ENCODE results near the gene PCSK6. TPM values are rescaled to one million over a fixed set of nuclear protein-coding genes. Genes with fewer than 3 reads are reported as not detected.

PCSK6 gene
- total and polyA plus RNA-seq, 2 experiments from 2014 or later: 0.38 TPM; not detected in 1

GRCh38 chr15:101370330-101371024 is 119.0 kb downstream of the PCSK6 start:
- Histone ChIP-seq H3K4me1 (ENCODE audit: insufficient read depth) (no peaks in the 10 kb centered on the region), H3K9ac (no peak overlapping the region), H4K20me1 (ENCODE audit: insufficient read depth) (no peaks in the 10 kb centered on the region), H3K36me3 (ENCODE audit: low read depth) (no peaks in the 10 kb centered on the region), H3K9me3 (ENCODE audit: low read depth) (no peaks in the 10 kb centered on the region), H3K9me2 (ENCODE audit: insufficient read depth) (no peaks in the 10 kb centered on the region), H3K27ac (no peak overlapping the region), H2AFZ (no peak overlapping the region), H3K27me3 (replicated peaks; ENCODE audit: insufficient read depth) (peaks cover 14% of the 10 kb centered on the region; the same call in 1 of the 2 replicates), H3K4me3 (no peak overlapping the region), H3K79me2 (ENCODE audit: insufficient read depth) (no peaks in the 10 kb centered on the region), H3K4me2 (ENCODE audit: unreplicated experiment) (no peak overlapping the region), H3F3A (ENCODE audit: insufficient read depth) (no peaks in the 10 kb centered on the region)
- 77 to 82% methylated on average over 26 of the region's 26 CpGs for WGBS, 2 experiments (ENCODE audit: low coverage in 1 of 2, low lambda C conversion rate in 2 of 2, missing lambda C conversion rate in 2 of 2)
- TF ChIP-seq EZH2phosphoT487 (IDR thresholded peaks at IDR 0.05; ENCODE audit: insufficient read depth, low read depth) (no peak), EZH2 (IDR thresholded peaks at IDR 0.05; ENCODE audit: insufficient read depth, poor library complexity, severe bottlenecking) (no peak)
- in situ Hi-C loops (cut with MboI): no loop called here
- DNase-seq: no peak

- H3K79me2 ChIP-seq (ENCODE audit: insufficient read depth): no peaks in the 10 kb centered on the region
- H3K4me1 ChIP-seq (ENCODE audit: insufficient read depth): no peaks in the 10 kb centered on the region
- H3K27ac ChIP-seq: no peak overlapping the region
- H3K9me2 ChIP-seq (ENCODE audit: insufficient read depth): no peaks in the 10 kb centered on the region
- H3K4me3 ChIP-seq: no peak overlapping the region
- peaks cover 14% of the 10 kb centered on the region; the same call in 1 of the 2 replicates for H3K27me3 ChIP-seq (replicated peaks; ENCODE audit: insufficient read depth)
- no peak overlapping the region for H3K4me2 ChIP-seq (ENCODE audit: unreplicated experiment)
- H3K9me3 ChIP-seq (ENCODE audit: low read depth): no peaks in the 10 kb centered on the region
- DNase-seq: no peak
- H3K36me3 ChIP-seq (ENCODE audit: low read depth): no peaks in the 10 kb centered on the region
- in situ Hi-C loops (cut with MboI): no loop called here
- H3F3A ChIP-seq (ENCODE audit: insufficient read depth): no peaks in the 10 kb centered on the region
- H4K20me1 ChIP-seq (ENCODE audit: insufficient read depth): no peaks in the 10 kb centered on the region
- no peak for TF ChIP-seq EZH2 (IDR thresholded peaks at IDR 0.05; ENCODE audit: insufficient read depth, poor library complexity, severe bottlenecking)
- TF ChIP-seq EZH2phosphoT487 (IDR thresholded peaks at IDR 0.05; ENCODE audit: insufficient read depth, low read depth): no peak
- no peak overlapping the region for H3K9ac ChIP-seq
- 53 to 56% methylated on average over 8 of the region's 8 CpGs for WGBS, 2 experiments (ENCODE audit: low coverage in 1 of 2, low lambda C conversion rate in 2 of 2, missing lambda C conversion rate in 2 of 2)
- no peak overlapping the region for H2AFZ ChIP-seq
These were observed 119.8 kb downstream of the PCSK6 start for GRCh38 chr15:101369676-101370075.

GRCh38 chr15:101368861-101369642 is 120.5 kb downstream of the PCSK6 start:
- H3F3A ChIP-seq (ENCODE audit: insufficient read depth): no peaks in the 10 kb centered on the region
- no peaks in the 10 kb centered on the region for H3K79me2 ChIP-seq (ENCODE audit: insufficient read depth)
- 68 to 76% methylated on average over 15 of the region's 15 CpGs for WGBS, 2 experiments (ENCODE audit: low coverage in 1 of 2, low lambda C conversion rate in 2 of 2, missing lambda C conversion rate in 2 of 2)
- H2AFZ ChIP-seq: no peak overlapping the region
- in situ Hi-C loops (cut with MboI): no loop called here
- H3K4me3 ChIP-seq: no peak overlapping the region
- DNase-seq: no peak
- TF ChIP-seq EZH2 (IDR thresholded peaks at IDR 0.05; ENCODE audit: insufficient read depth, poor library complexity, severe bottlenecking): no peak
- TF ChIP-seq EZH2phosphoT487 (IDR thresholded peaks at IDR 0.05; ENCODE audit: insufficient read depth, low read depth): no peak
- H3K27ac ChIP-seq: no peak overlapping the region
- H3K4me1 ChIP-seq (ENCODE audit: insufficient read depth): no peaks in the 10 kb centered on the region
- no peaks in the 10 kb centered on the region for H3K9me3 ChIP-seq (ENCODE audit: low read depth)
- no peak overlapping the region for H3K9ac ChIP-seq
- H3K36me3 ChIP-seq (ENCODE audit: low read depth): no peaks in the 10 kb centered on the region
- H4K20me1 ChIP-seq (ENCODE audit: insufficient read depth): no peaks in the 10 kb centered on the region
- peaks cover 14% of the 10 kb centered on the region; the same call in 1 of the 2 replicates for H3K27me3 ChIP-seq (replicated peaks; ENCODE audit: insufficient read depth)
- H3K4me2 ChIP-seq (ENCODE audit: unreplicated experiment): no peak overlapping the region
- no peaks in the 10 kb centered on the region for H3K9me2 ChIP-seq (ENCODE audit: insufficient read depth)

- Histone ChIP-seq H3K9me3 (ENCODE audit: low read depth) (no peaks in the 10 kb centered on the region), H3K36me3 (ENCODE audit: low read depth) (no peaks in the 10 kb centered on the region), H3F3A (ENCODE audit: insufficient read depth) (no peaks in the 10 kb centered on the region), H3K9ac (no peak overlapping the region), H3K4me1 (ENCODE audit: insufficient read depth) (no peaks in the 10 kb centered on the region), H3K4me3 (no peak overlapping the region), H3K27ac (no peak overlapping the region), H3K79me2 (ENCODE audit: insufficient read depth) (no peaks in the 10 kb centered on the region), H3K9me2 (ENCODE audit: insufficient read depth) (no peaks in the 10 kb centered on the region), H2AFZ (no peak overlapping the region), H3K27me3 (replicated peaks; ENCODE audit: insufficient read depth) (peaks cover 9% of the 10 kb centered on the region; the same call in 1 of the 2 replicates), H3K4me2 (ENCODE audit: unreplicated experiment) (no peak overlapping the region), H4K20me1 (ENCODE audit: insufficient read depth) (no peaks in the 10 kb centered on the region)
- no peak for TF ChIP-seq EZH2phosphoT487 (IDR thresholded peaks at IDR 0.05; ENCODE audit: insufficient read depth, low read depth)
- no peak for TF ChIP-seq EZH2 (IDR thresholded peaks at IDR 0.05; ENCODE audit: insufficient read depth, poor library complexity, severe bottlenecking)
- no peak for DNase-seq
- 70 to 74% methylated on average over 14 of the region's 14 CpGs for whole genome bisulfite sequencing, 2 experiments (ENCODE audit: low coverage in 1 of 2, low lambda C conversion rate in 2 of 2, missing lambda C conversion rate in 2 of 2)
- in situ Hi-C loops (cut with MboI): no loop called here
These were observed 121.3 kb downstream of the PCSK6 start for GRCh38 chr15:101368086-101368780.
